ENCODE results near the gene TSPAN6.

DNA sequence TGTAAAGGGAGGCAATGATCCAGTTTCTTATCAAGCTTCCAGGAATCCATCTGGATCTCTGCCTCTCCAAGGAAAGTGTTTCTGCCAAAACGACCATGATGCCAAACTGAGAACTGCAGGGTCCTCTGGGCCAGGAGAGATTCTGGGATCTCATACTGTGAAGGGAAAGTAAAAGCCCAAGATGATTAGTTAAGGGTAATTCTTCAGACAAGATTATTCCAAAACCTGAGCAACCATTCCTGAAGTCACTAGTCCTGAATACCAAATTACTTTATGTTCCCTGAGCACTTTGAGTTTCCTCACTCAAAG is 49.3 kb upstream of the TSPAN6 start:
- TF ChIP-seq, protein P1, sequence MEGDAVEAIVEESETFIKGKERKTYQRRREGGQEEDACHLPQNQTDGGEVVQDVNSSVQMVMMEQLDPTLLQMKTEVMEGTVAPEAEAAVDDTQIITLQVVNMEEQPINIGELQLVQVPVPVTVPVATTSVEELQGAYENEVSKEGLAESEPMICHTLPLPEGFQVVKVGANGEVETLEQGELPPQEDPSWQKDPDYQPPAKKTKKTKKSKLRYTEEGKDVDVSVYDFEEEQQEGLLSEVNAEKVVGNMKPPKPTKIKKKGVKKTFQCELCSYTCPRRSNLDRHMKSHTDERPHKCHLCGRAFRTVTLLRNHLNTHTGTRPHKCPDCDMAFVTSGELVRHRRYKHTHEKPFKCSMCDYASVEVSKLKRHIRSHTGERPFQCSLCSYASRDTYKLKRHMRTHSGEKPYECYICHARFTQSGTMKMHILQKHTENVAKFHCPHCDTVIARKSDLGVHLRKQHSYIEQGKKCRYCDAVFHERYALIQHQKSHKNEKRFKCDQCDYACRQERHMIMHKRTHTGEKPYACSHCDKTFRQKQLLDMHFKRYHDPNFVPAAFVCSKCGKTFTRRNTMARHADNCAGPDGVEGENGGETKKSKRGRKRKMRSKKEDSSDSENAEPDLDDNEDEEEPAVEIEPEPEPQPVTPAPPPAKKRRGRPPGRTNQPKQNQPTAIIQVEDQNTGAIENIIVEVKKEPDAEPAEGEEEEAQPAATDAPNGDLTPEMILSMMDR (IDR thresholded peaks at IDR 0.05): no peak
- no peak for TF ChIP-seq EZH2 (IDR thresholded peaks at IDR 0.05)
